Measurements from ENCODE around the gene ZFX.
"Not testable (repeated sequence)": the region's sequence is repeated elsewhere in the genome, so short reads cannot be mapped to it uniquely, and the experiment has no call there.

ZFX gene

DNA sequence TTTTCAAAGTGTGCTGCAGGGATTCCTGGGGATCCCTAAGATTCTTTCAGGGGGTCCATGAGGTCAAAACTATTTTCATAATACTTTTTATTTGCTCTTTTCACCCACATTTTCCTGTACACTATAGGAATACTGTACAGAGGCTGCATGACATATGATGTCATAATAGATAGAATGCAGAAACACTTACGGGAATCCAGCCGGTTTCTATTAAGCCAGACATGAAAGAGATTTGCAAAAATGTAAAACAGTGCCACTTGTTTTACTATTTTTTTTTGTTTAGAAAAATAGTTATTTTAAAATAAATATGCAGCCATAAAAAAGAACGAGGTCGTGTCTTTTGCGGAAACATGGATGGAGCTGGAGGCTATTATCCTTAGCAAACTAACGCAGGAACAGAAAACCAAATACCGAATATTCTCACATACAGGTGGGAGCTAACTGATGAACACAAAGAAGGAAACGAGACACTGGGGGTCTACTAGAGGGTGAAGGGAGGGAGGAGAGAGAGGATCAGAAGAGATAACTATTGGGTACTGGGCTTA lies 5.0 kb downstream of the ZFX start:
- DNase-seq (ENCODE audit: low read depth in 1 of 2, low spot score in 1 of 2), result no peak
- Histone ChIP-seq H3K4me3 (replicated peaks; ENCODE audit: insufficient read depth, low read length) (no peak overlapping the region), H3K27me3 (ENCODE audit: insufficient read depth, poor library complexity, severe bottlenecking) (no peaks in the 10 kb centered on the region), H3K27ac (replicated peaks) (no peak overlapping the region)
- TF ChIP-seq POLR2AphosphoS5 (IDR thresholded peaks at IDR 0.05; ENCODE audit: low read depth) (no peak), SPI1 (IDR thresholded peaks at IDR 0.05; ENCODE audit: borderline replicate concordance, low read depth) (no peak), GABPA (IDR thresholded peaks at IDR 0.05; ENCODE audit: low read depth) (no peak), CTCF (IDR thresholded peaks at IDR 0.05; ENCODE audit: insufficient read depth, low read length) (no peak)
- TF ChIP-seq, protein P1, sequence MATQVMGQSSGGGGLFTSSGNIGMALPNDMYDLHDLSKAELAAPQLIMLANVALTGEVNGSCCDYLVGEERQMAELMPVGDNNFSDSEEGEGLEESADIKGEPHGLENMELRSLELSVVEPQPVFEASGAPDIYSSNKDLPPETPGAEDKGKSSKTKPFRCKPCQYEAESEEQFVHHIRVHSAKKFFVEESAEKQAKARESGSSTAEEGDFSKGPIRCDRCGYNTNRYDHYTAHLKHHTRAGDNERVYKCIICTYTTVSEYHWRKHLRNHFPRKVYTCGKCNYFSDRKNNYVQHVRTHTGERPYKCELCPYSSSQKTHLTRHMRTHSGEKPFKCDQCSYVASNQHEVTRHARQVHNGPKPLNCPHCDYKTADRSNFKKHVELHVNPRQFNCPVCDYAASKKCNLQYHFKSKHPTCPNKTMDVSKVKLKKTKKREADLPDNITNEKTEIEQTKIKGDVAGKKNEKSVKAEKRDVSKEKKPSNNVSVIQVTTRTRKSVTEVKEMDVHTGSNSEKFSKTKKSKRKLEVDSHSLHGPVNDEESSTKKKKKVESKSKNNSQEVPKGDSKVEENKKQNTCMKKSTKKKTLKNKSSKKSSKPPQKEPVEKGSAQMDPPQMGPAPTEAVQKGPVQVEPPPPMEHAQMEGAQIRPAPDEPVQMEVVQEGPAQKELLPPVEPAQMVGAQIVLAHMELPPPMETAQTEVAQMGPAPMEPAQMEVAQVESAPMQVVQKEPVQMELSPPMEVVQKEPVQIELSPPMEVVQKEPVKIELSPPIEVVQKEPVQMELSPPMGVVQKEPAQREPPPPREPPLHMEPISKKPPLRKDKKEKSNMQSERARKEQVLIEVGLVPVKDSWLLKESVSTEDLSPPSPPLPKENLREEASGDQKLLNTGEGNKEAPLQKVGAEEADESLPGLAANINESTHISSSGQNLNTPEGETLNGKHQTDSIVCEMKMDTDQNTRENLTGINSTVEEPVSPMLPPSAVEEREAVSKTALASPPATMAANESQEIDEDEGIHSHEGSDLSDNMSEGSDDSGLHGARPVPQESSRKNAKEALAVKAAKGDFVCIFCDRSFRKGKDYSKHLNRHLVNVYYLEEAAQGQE (IDR thresholded peaks at IDR 0.05; ENCODE audit: insufficient replicate concordance, low read depth), result no peak

DNA sequence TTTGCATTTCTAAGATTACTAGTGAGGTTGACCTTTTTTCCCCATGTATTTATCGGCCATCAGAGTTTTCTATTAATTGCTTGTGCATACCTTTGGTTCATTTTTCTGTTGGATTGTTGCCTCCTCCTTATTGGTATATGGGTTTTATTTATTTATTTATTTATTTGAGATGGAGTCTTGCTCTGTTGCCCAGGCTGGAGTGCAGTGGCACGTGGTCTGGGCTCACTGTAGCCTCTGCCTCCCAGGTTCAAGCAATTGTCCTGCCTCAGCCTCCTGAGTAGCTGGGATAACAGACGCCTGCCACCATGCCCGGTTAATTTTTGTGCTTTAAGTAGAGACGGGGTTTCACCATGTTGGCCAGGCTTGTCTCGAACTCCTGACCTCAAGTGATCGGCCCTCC lies 6.2 kb downstream of the ZFX start:
- not testable (repeated sequence) for H3K27me3 ChIP-seq (ENCODE audit: insufficient read depth, poor library complexity, severe bottlenecking); H3K27ac ChIP-seq (replicated peaks); DNase-seq (ENCODE audit: low read depth in 1 of 2, low spot score in 1 of 2)

GRCh38 chrX:24156177-24156576 lies 6.6 kb downstream of the ZFX start:
- Histone ChIP-seq H3K27me3 (ENCODE audit: insufficient read depth, poor library complexity, severe bottlenecking) (no peaks in the 10 kb centered on the region), H3K27ac (replicated peaks) (no peak overlapping the region), H3K4me3 (replicated peaks; ENCODE audit: insufficient read depth, low read length) (no peak overlapping the region)
- TF ChIP-seq SPI1 (IDR thresholded peaks at IDR 0.05; ENCODE audit: borderline replicate concordance, low read depth), result no peak
- no peak for TF ChIP-seq GABPA (IDR thresholded peaks at IDR 0.05; ENCODE audit: low read depth)
- TF ChIP-seq, protein P1 (IDR thresholded peaks at IDR 0.05; ENCODE audit: insufficient replicate concordance, low read depth), result no peak
- TF ChIP-seq CTCF (IDR thresholded peaks at IDR 0.05; ENCODE audit: insufficient read depth, low read length), result no peak
- no peak for TF ChIP-seq POLR2AphosphoS5 (IDR thresholded peaks at IDR 0.05; ENCODE audit: low read depth)
- no peak for DNase-seq (ENCODE audit: low read depth in 1 of 2, low spot score in 1 of 2)

More for the DNA sequence above, 6.2 kb downstream of the ZFX start:
- H3K4me3 ChIP-seq (replicated peaks; ENCODE audit: insufficient read depth, low read length), result not testable (repeated sequence)

GRCh38 chrX:24158881-24159280 lies 9.4 kb downstream of the ZFX start:
- DNase-seq (ENCODE audit: low read depth in 1 of 2, low spot score in 1 of 2), result no peak
- Histone ChIP-seq H3K4me3 (replicated peaks; ENCODE audit: insufficient read depth, low read length) (no peak overlapping the region), H3K27ac (replicated peaks) (no peak overlapping the region), H3K27me3 (ENCODE audit: insufficient read depth, poor library complexity, severe bottlenecking) (no peaks in the 10 kb centered on the region)
- TF ChIP-seq, protein P1 (IDR thresholded peaks at IDR 0.05; ENCODE audit: insufficient replicate concordance, low read depth), result no peak
- TF ChIP-seq POLR2AphosphoS5 (IDR thresholded peaks at IDR 0.05; ENCODE audit: low read depth) (no peak), SPI1 (IDR thresholded peaks at IDR 0.05; ENCODE audit: borderline replicate concordance, low read depth) (no peak), CTCF (IDR thresholded peaks at IDR 0.05; ENCODE audit: insufficient read depth, low read length) (no peak), GABPA (IDR thresholded peaks at IDR 0.05; ENCODE audit: low read depth) (no peak)

Data from HL-60 (cell line).